Lower leg skin (tissue), 4 donors: Measurements from ENCODE around the gene TBKBP1. TPM values are rescaled to one million over a fixed set of nuclear protein-coding genes. Genes with fewer than 3 reads are reported as not detected.

ENCODE experiments used
- DNase-seq, 2 donors: peaks; one replicate each; pipeline ENCODE4 v3.0.0-alpha.2; 2019; ENCODE audit warnings: low spot score in 2 of 2
- H3K4me3 ChIP-seq: fragments of 200-600 bp; sonication (generic); 2 replicates; pipeline ENCODE4 v1.5.1; 2017; ENCODE audit warnings: mild to moderate bottlenecking, low read depth; ENCODE audit not compliant: poor library complexity, severe bottlenecking
- CTCF ChIP-seq, 3 donors: fragments of 450-650 bp; IDR thresholded peaks; one replicate each; pipeline ENCODE4 v1.5.1; 2016; ENCODE audit warnings: antibody characterized with exemption in 3 of 3, mild to moderate bottlenecking in 3 of 3, moderate library complexity in 2 of 3
- POLR2A ChIP-seq, 2 donors: fragments of 450-650 bp; IDR thresholded peaks; one replicate each; pipeline ENCODE4 v1.6.1; 2016 to 2017; ENCODE audit warnings: antibody characterized with exemption in 2 of 2, mild to moderate bottlenecking in 1 of 2, moderate library complexity in 1 of 2
- WGBS, 2 donors: methylation state at CpG; one replicate each; pipeline ENCODE4 v1.1.5; 2018; 5-methylcytosine and 5-hydroxymethylcytosine counted together
- intact Hi-C: fragments of 100-400 bp; cut with DNase I; formaldehyde crosslinking; loops from one replicate; pipeline ENCODE4 v1.15.0; 2023; ENCODE audit warnings: low total_unique reads
- total RNA-seq, 4 donors: library from RNA; depleted of rRNA; stranded (reverse); fragments of >200 nt; gene quantifications; one replicate each; pipeline ENCODE4 v1.1.0, GENCODE V29; 2016

Gene TBKBP1
- total RNA-seq, 4 donors from 2014 or later: 7.1 to 14.7 (median 9.3) TPM

- WGBS, 2 donors: 84 to 87% methylated on average over 4 of the region's 4 CpGs
- intact Hi-C loops: no loop called here
These were observed 19.5 kb upstream of the TBKBP1 start for GRCh38 chr17:47674499-47674898.

GRCh38 chr17:47675380-47676198 lies 18.4 kb upstream of the TBKBP1 start:
- WGBS, 2 donors: 89 to 96% methylated on average over 2 of the region's 2 CpGs
- no peak overlapping the region for H3K4me3 ChIP-seq
- intact Hi-C loops: no loop called here
- TF ChIP-seq CTCF (IDR thresholded peaks at IDR 0.05): no peak
- no peak for TF ChIP-seq POLR2A (IDR thresholded peaks at IDR 0.05)
- no peak for DNase-seq

More at GRCh38 chr17:47674499-47674898, 19.5 kb upstream of the TBKBP1 start:
- DNase-seq: no peak
- no peak overlapping the region for H3K4me3 ChIP-seq
- no peak for TF ChIP-seq POLR2A (IDR thresholded peaks at IDR 0.05)
- TF ChIP-seq CTCF (IDR thresholded peaks at IDR 0.05): no peak

- WGBS, 2 donors: 87 to 98% methylated on average over 4 of the region's 4 CpGs
- no peak for TF ChIP-seq POLR2A (IDR thresholded peaks at IDR 0.05)
- TF ChIP-seq CTCF (IDR thresholded peaks at IDR 0.05): no peak
- intact Hi-C loops: no loop called here
- DNase-seq: no peak
- H3K4me3 ChIP-seq: no peak overlapping the region
These were observed 17.8 kb upstream of the TBKBP1 start for GRCh38 chr17:47676199-47676472.

GRCh38 chr17:47676510-47677165 lies 17.3 kb upstream of the TBKBP1 start:
- DNase-seq: no peak
- 73 to 78% methylated on average over 7 of the region's 7 CpGs for WGBS, 2 donors
- TF ChIP-seq POLR2A (IDR thresholded peaks at IDR 0.05): no peak
- no peak for TF ChIP-seq CTCF (IDR thresholded peaks at IDR 0.05)
- intact Hi-C loops: no loop called here
- H3K4me3 ChIP-seq: no peak overlapping the region

GRCh38 chr17:47678196-47678595 lies 15.8 kb upstream of the TBKBP1 start:
- H3K4me3 ChIP-seq: no peak overlapping the region
- 77 to 80% methylated on average over 7 of the region's 7 CpGs for WGBS, 2 donors
- intact Hi-C loops: no loop called here
- no peak for DNase-seq
- no peak for TF ChIP-seq POLR2A (IDR thresholded peaks at IDR 0.05)
- no peak for TF ChIP-seq CTCF (IDR thresholded peaks at IDR 0.05)
